PC-9 (cell line): Measurements from ENCODE around the gene SF1. TPM values are rescaled to one million over a fixed set of nuclear protein-coding genes. Genes with fewer than 3 reads are reported as not detected.

Experiments used
- BruUV-seq: library from RNA; stranded (reverse); fragments of 400-500 nt; replicated peaks from 2 replicates; lab custom pipeline; 2021; lab: Mats Ljungman, UMichigan
- CTCF ChIA-PET: fragments of 300-600 bp; sonication (Branson Sonifier 250); formaldehyde crosslinking; loops from one replicate; lab custom pipeline; 2022; ENCODE audit warnings: antibody characterized with exemption; lab: Charles Lee
- POLR2A ChIA-PET: fragments of 300-600 bp; sonication (Branson Sonifier 250); formaldehyde crosslinking; loops from one replicate; lab custom pipeline; 2022; ENCODE audit warnings: antibody characterized with exemption; ENCODE audit not compliant: unreplicated experiment; lab: Charles Lee
- DNase-seq, 2 experiments: peaks; one replicate each; pipeline versions ENCODE4 v3.0.0 to v3.0.0-alpha.2; 2015 to 2022; ENCODE audit warnings: mixed read lengths in 1 of 2
- H2AFZ ChIP-seq: fragments of 200-600 bp; sonication (generic); 2 replicates; pipeline ENCODE4 v1.8.1; 2017; ENCODE audit warnings: antibody characterized with exemption
- H3F3A ChIP-seq: fragments of 200-600 bp; sonication (generic); 2 replicates; pipeline ENCODE4 v1.8.1; 2017; ENCODE audit warnings: antibody characterized with exemption, mild to moderate bottlenecking, low read depth; ENCODE audit not compliant: insufficient read depth
- H3K27ac ChIP-seq: fragments of 200-600 bp; sonication (generic); 2 replicates; pipeline ENCODE4 v1.6.1; 2016; ENCODE audit warnings: mixed run types
- H3K27me3 ChIP-seq: fragments of 200-600 bp; sonication (generic); 2 replicates; pipeline ENCODE4 v1.6.1; 2016; ENCODE audit warnings: low read depth, mixed run types; ENCODE audit not compliant: insufficient read depth
- H3K36me3 ChIP-seq: fragments of 200-600 bp; sonication (generic); 2 replicates; pipeline ENCODE4 v1.6.1; 2016; ENCODE audit warnings: low read depth, mixed run types
- H3K4me1 ChIP-seq: fragments of 200-600 bp; sonication (generic); replicated peaks from 2 replicates; pipeline ENCODE4 v1.6.1; 2016; ENCODE audit warnings: mixed run types; ENCODE audit not compliant: insufficient read depth
- H3K4me2 ChIP-seq: fragments of 200-600 bp; sonication (generic); 2 replicates; pipeline ENCODE4 v1.6.1; 2017; ENCODE audit warnings: mixed run types
- H3K4me3 ChIP-seq: fragments of 200-600 bp; sonication (generic); 2 replicates; pipeline ENCODE4 v1.6.1; 2016; ENCODE audit warnings: mixed run types
- H3K79me2 ChIP-seq: fragments of 200-600 bp; sonication (generic); 2 replicates; pipeline ENCODE4 v1.6.1; 2017; ENCODE audit warnings: low read depth, mixed run types
- H3K9me2 ChIP-seq: fragments of 200-600 bp; sonication (generic); 2 replicates; pipeline ENCODE4 v1.8.1; 2017; ENCODE audit warnings: mild to moderate bottlenecking; ENCODE audit not compliant: insufficient read depth
- H3K9me3 ChIP-seq: fragments of 200-600 bp; sonication (generic); 2 replicates; pipeline ENCODE4 v1.8.1; 2016; ENCODE audit warnings: low read depth; ENCODE audit not compliant: insufficient read depth
- H4K20me1 ChIP-seq: fragments of 200-600 bp; sonication (generic); 2 replicates; pipeline ENCODE4 v1.8.1; 2017; ENCODE audit not compliant: insufficient read depth
- CTCF ChIP-seq: fragments of 200-600 bp; sonication (generic); conservative IDR thresholded peaks from 2 replicates; pipeline ENCODE4 v1.6.1; 2017; ENCODE audit warnings: mixed run types, antibody characterized with exemption, mild to moderate bottlenecking, moderate library complexity
- EZH2 ChIP-seq: fragments of 200-600 bp; sonication (generic); IDR thresholded peaks from 2 replicates; pipeline ENCODE4 v1.8.0; 2017; ENCODE audit warnings: antibody characterized with exemption, low read depth
- intact Hi-C: fragments of 100-400 bp; cut with micrococcal nuclease; formaldehyde crosslinking; loops from one replicate; pipeline ENCODE4 v1.10.0; 2022; ENCODE audit not compliant: unreplicated experiment
- total RNA-seq: library from RNA; stranded (reverse); gene quantifications from 2 replicates; pipeline ENCODE4 v1.2.3, GENCODE V29; 2021

Gene SF1
- total RNA-seq, 1 experiment from 2014 or later = 336 TPM

- no peak for DNase-seq
- intact Hi-C loops = loop anchor here (10.0 kb wide), 1 partner anchor 245 kb away; the partner anchor contains the start of gene ARL2
- POLR2A ChIA-PET = interaction anchor here (0.6 kb wide), 1 partner anchor 36 kb away, joined by 5 read pairs; no protein-coding TSS in a partner anchor
- H3K79me2 ChIP-seq = peaks cover 70% of the 10 kb centered on the region
- BruUV-seq = no TSS peak
- no peak for TF ChIP-seq CTCF
- TF ChIP-seq EZH2 = no peak
- H3K27ac ChIP-seq = no peak overlapping the region
- no peaks in the 10 kb centered on the region for H3K9me2 ChIP-seq
- peaks cover 97% of the 10 kb centered on the region for H4K20me1 ChIP-seq
- peaks cover 89% of the 10 kb centered on the region for H3F3A ChIP-seq
- peaks cover 78% of the 10 kb centered on the region for H3K36me3 ChIP-seq
- no peak overlapping the region for H3K4me3 ChIP-seq
- H3K4me1 ChIP-seq = no peaks in the 10 kb centered on the region
- no peaks in the 10 kb centered on the region for H3K27me3 ChIP-seq
- no peak overlapping the region for H3K4me2 ChIP-seq
- H3K9me3 ChIP-seq = no peaks in the 10 kb centered on the region
- no peak overlapping the region for H2AFZ ChIP-seq
- CTCF ChIA-PET = no interaction called here
Observed at GRCh38 chr11:64770120-64770519, 8.2 kb downstream of the SF1 start.

GRCh38 chr11:64769283-64769682 is 9.1 kb downstream of the SF1 start:
- intact Hi-C loops = no loop called here
- POLR2A ChIA-PET = no interaction called here
- Histone ChIP-seq H2AFZ (no peak overlapping the region), H3K4me2 (no peak overlapping the region), H3K9me3 (no peaks in the 10 kb centered on the region), H3K27me3 (no peaks in the 10 kb centered on the region), H3F3A (peaks cover 89% of the 10 kb centered on the region), H3K27ac (no peak overlapping the region), H3K36me3 (peaks cover 79% of the 10 kb centered on the region), H3K4me3 (no peak overlapping the region), H3K79me2 (peaks cover 62% of the 10 kb centered on the region), H3K9me2 (no peaks in the 10 kb centered on the region), H4K20me1 (peaks cover 97% of the 10 kb centered on the region), H3K4me1 (no peaks in the 10 kb centered on the region)
- no peak for DNase-seq
- TF ChIP-seq CTCF (no peak), EZH2 (no peak)
- CTCF ChIA-PET = no interaction called here
- BruUV-seq = no TSS peak

GRCh38 chr11:64768300-64768694 is 10.0 kb downstream of the SF1 start:
- H3K27me3 ChIP-seq = no peaks in the 10 kb centered on the region
- no TSS peak for BruUV-seq
- H3K36me3 ChIP-seq = peaks cover 78% of the 10 kb centered on the region
- DNase-seq = no peak
- H3K4me3 ChIP-seq = no peak overlapping the region
- intact Hi-C loops = no loop called here
- H2AFZ ChIP-seq = no peak overlapping the region
- H3K4me2 ChIP-seq = no peak overlapping the region
- H3K4me1 ChIP-seq = no peaks in the 10 kb centered on the region
- H4K20me1 ChIP-seq = peaks cover 97% of the 10 kb centered on the region
- H3F3A ChIP-seq = peaks cover 90% of the 10 kb centered on the region
- peaks cover 52% of the 10 kb centered on the region for H3K79me2 ChIP-seq
- CTCF ChIA-PET = interaction anchor here (0.7 kb wide), 1 partner anchor 10 kb away, joined by 3 read pairs; the partner anchor contains the start of gene SF1
- H3K9me2 ChIP-seq = no peaks in the 10 kb centered on the region
- H3K9me3 ChIP-seq = no peaks in the 10 kb centered on the region
- no peak for TF ChIP-seq EZH2
- no peak for TF ChIP-seq CTCF
- POLR2A ChIA-PET = no interaction called here
- H3K27ac ChIP-seq = no peak overlapping the region
